A673 (cell line): ENCODE results near the gene EAPP. TPM values are rescaled to one million over a fixed set of nuclear protein-coding genes. Genes with fewer than 3 reads are reported as not detected.
"Not testable (repeated sequence)": the region's sequence is repeated elsewhere in the genome, so short reads cannot be mapped to it uniquely, and the experiment has no call there.

Experiments used
- BruUV-seq: library from RNA; stranded (reverse); fragments of 400-500 nt; replicated peaks from 2 replicates; lab custom pipeline; 2021; lab: Mats Ljungman, UMichigan
- CTCF ChIA-PET: fragments of 300-600 bp; sonication (Branson Sonifier 250); formaldehyde crosslinking; loops from one replicate; lab custom pipeline; 2022; ENCODE audit warnings: antibody characterized with exemption; lab: Charles Lee
- POLR2A ChIA-PET: fragments of 300-600 bp; sonication (Branson Sonifier 250); formaldehyde crosslinking; loops from one replicate; lab custom pipeline; 2022; ENCODE audit warnings: antibody characterized with exemption; ENCODE audit not compliant: low non-redundant PET; lab: Charles Lee
- DNase-seq: peaks from one replicate; pipeline ENCODE4 v3.0.0-alpha.2; 2015; ENCODE audit warnings: low spot score
- H3K27ac ChIP-seq: fragments of 200-600 bp; sonication (generic); 2 replicates; pipeline ENCODE4 v1.5.1; 2016; ENCODE audit warnings: mixed run types, low read depth, mild to moderate bottlenecking, mixed read lengths, antibody characterized with exemption, low read length; ENCODE audit not compliant: poor library complexity, severe bottlenecking
- H3K27me3 ChIP-seq: fragments of 200-600 bp; sonication (generic); replicated peaks from 2 replicates; pipeline ENCODE4 v1.6.1; 2017; ENCODE audit warnings: mixed run types, low read depth, mild to moderate bottlenecking, mixed read lengths, antibody characterized with exemption, low read length; ENCODE audit not compliant: insufficient read depth, poor library complexity
- H3K36me3 ChIP-seq: fragments of 200-600 bp; sonication (generic); 2 replicates; pipeline ENCODE4 v1.6.1; 2016; ENCODE audit warnings: mixed run types, mild to moderate bottlenecking, mixed read lengths, antibody characterized with exemption, low read length; ENCODE audit not compliant: insufficient read depth, poor library complexity, severe bottlenecking
- H3K4me1 ChIP-seq: fragments of 200-600 bp; sonication (generic); 2 replicates; pipeline ENCODE4 v1.6.1; 2017; ENCODE audit warnings: mixed run types, mild to moderate bottlenecking, mixed read lengths, antibody characterized with exemption, low read length; ENCODE audit not compliant: insufficient read depth, poor library complexity, severe bottlenecking
- H3K4me3 ChIP-seq: fragments of 200-600 bp; sonication (generic); 2 replicates; pipeline ENCODE4 v1.5.1; 2016; ENCODE audit warnings: low read depth, mixed run types, mild to moderate bottlenecking, mixed read lengths, low read length; ENCODE audit not compliant: poor library complexity, severe bottlenecking
- H3K9me3 ChIP-seq: fragments of 200-600 bp; sonication (generic); 2 replicates; pipeline ENCODE4 v1.6.1; 2016; ENCODE audit warnings: mixed run types, low read depth, mild to moderate bottlenecking, mixed read lengths, antibody characterized with exemption, low read length; ENCODE audit not compliant: poor library complexity, severe bottlenecking
- EZH2 ChIP-seq: fragments of 200-600 bp; sonication (generic); IDR thresholded peaks from 2 replicates; pipeline ENCODE4 v1.6.1; 2017; ENCODE audit warnings: borderline replicate concordance, low read depth, mild to moderate bottlenecking, mixed read lengths, antibody characterized with exemption, low read length; ENCODE audit not compliant: poor library complexity, severe bottlenecking
- intact Hi-C: fragments of 100-400 bp; cut with micrococcal nuclease; formaldehyde crosslinking; loops from one replicate; pipeline ENCODE4 v1.10.0; 2022; ENCODE audit not compliant: unreplicated experiment
- total RNA-seq: library from RNA; stranded (reverse); gene quantifications from 2 replicates; pipeline ENCODE4 v1.2.3, GENCODE V29; 2021
- TF ChIP-seq, protein P1 (sequence below): fragments of 300-800, 200-600 bp; sonication (generic); conservative IDR thresholded peaks from 2 replicates; pipeline ENCODE4 v1.5.1; 2017; ENCODE audit warnings: low read depth, mild to moderate bottlenecking, antibody characterized with exemption, low read length, moderate library complexity, mixed read lengths

Gene EAPP
- total RNA-seq, 1 experiment from 2014 or later = 33.1 TPM

DNA sequence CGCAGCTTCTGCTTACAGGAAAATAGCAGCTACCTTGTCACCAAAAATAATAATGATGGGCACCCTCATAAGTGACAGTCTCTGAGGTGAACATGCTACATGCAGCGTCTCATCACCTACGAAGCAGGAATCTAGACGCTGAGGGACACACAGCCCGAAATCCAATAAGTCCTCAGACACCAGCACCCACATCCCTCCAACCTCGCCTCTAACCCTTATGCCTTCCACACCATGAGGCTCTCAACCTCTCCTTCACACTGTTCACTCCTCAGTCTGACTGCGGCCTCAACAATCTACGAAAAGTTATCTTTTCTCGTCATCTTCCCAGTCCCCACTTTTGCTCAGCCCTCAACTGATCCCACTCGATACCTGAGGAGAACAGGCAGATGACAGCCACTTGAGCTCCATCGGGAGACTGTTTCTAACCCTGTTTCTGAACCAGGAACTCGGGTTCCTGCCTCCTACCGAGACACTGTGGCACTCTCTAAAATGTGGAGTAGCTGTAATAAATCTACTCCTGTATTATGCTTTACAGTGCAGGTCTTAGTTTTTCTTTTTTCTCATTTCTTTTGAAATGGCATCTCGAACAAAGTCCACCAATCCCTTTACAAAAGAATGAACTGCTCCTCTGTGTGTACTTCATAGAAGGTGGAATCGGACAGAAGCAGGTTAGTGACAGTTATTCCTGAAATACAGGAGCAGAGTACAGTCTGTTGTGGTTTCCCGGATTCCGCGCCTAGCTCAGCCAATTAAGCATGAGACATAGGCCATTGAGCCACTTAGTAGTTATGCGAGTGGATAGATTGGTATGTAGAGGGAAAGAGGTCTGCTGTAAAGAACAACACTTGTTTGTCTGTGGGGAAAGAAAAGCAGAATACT lies 919 bp upstream of the EAPP start:
- H3K27me3 ChIP-seq, H3K36me3 ChIP-seq, intact Hi-C loops, CTCF ChIA-PET, H3K9me3 ChIP-seq, H3K4me1 ChIP-seq, DNase-seq, POLR2A ChIA-PET: not testable (repeated sequence)
- Histone ChIP-seq H3K27ac (peak overlapping the region; percentile 85), H3K4me3 (peak overlapping the region; percentile 97)
- TSS peak; percentile 82 for BruUV-seq

DNA sequence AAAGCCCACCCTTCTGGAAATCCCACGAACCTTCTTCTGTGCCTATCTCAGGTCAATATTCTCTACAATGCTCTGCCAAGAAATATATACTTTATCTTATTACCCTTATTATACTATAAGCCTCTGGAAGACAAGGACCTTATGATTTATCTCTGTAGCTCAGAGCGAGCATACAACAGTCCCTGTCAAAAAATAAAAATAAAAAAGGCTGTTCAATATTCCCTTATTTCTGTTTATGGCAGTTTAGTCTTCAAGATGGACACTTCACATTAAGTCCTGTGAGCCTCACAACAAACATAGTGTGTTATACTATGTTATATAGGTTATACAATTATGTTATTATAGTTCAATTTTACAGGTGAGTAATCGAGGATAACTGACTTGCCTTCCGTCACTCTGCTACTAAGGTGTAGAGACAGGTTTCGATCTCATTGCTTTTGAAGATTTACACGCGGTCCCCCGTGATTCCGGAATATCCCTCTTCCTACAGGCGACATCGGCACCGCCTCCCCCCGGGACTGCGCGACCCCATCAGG lies 562 bp downstream of the EAPP start:
- peak overlapping the region; percentile 97 for H3K4me3 ChIP-seq
- no peaks in the 10 kb centered on the region for H3K9me3 ChIP-seq
- intact Hi-C loops = no loop called here
- DNase-seq = no peak
- no peaks in the 10 kb centered on the region for H3K27me3 ChIP-seq
- POLR2A ChIA-PET = no interaction called here
- CTCF ChIA-PET = no interaction called here
- BruUV-seq = TSS peak; percentile 79
- peaks cover 17% of the 10 kb centered on the region for H3K36me3 ChIP-seq
- peak overlapping the region; percentile 85 for H3K27ac ChIP-seq
- TF ChIP-seq, protein P1, sequence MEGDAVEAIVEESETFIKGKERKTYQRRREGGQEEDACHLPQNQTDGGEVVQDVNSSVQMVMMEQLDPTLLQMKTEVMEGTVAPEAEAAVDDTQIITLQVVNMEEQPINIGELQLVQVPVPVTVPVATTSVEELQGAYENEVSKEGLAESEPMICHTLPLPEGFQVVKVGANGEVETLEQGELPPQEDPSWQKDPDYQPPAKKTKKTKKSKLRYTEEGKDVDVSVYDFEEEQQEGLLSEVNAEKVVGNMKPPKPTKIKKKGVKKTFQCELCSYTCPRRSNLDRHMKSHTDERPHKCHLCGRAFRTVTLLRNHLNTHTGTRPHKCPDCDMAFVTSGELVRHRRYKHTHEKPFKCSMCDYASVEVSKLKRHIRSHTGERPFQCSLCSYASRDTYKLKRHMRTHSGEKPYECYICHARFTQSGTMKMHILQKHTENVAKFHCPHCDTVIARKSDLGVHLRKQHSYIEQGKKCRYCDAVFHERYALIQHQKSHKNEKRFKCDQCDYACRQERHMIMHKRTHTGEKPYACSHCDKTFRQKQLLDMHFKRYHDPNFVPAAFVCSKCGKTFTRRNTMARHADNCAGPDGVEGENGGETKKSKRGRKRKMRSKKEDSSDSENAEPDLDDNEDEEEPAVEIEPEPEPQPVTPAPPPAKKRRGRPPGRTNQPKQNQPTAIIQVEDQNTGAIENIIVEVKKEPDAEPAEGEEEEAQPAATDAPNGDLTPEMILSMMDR = no peak
- no peak for TF ChIP-seq EZH2
- peaks cover 7% of the 10 kb centered on the region for H3K4me1 ChIP-seq

DNA sequence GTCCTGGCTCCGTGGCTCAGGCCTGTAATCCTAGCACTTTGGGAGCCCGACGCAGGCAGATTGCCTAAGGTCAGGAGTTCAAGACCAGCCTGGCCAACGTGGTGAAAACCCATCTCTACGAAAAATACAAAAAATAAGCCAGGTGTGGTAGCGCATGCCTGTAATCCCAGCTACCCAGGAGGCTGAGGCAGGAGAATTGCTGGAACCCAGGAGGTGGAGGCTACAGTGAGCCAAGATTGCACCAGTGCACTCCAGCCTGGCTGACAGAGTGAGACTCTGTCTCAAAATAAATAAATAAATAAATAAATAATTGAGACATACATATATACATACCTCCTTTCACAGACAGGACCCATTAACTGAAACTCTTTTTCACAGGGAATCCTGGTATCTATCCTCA lies 1.4 kb downstream of the EAPP start:
- Histone ChIP-seq H3K27ac (peak overlapping the region; percentile 85), H3K36me3 (peaks cover 25% of the 10 kb centered on the region), H3K4me3 (peak overlapping the region; percentile 97)
- H3K27me3 ChIP-seq, H3K9me3 ChIP-seq, H3K4me1 ChIP-seq, BruUV-seq, CTCF ChIA-PET, DNase-seq, POLR2A ChIA-PET, intact Hi-C loops: not testable (repeated sequence)

DNA sequence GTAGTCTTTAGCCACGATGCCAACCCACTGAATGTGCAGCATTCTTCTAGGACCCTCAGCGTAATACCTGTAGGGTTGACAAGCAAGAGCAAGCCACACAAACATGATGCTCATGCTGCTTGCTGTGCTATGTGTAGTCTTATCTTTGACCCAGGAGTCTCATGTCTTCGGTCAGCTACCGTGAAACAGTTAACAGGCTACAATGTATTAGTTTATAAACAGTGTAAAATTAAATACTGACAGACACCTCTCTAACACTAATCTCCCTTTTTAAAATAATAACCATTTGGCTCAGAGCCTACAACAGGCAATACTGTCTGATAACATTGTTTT lies 1.9 kb downstream of the EAPP start:
- no peak for DNase-seq
- ChIA-PET CTCF (no interaction called here), POLR2A (no interaction called here)
- no peak overlapping the region for H3K27ac ChIP-seq
- no TSS peak for BruUV-seq
- H3K36me3 ChIP-seq = peaks cover 25% of the 10 kb centered on the region
- H3K4me1 ChIP-seq = peaks cover 7% of the 10 kb centered on the region
- H3K4me3 ChIP-seq = no peak overlapping the region
- TF ChIP-seq, protein P1 = no peak
- no peak for TF ChIP-seq EZH2
- H3K9me3 ChIP-seq = no peaks in the 10 kb centered on the region
- no peaks in the 10 kb centered on the region for H3K27me3 ChIP-seq
- intact Hi-C loops = no loop called here
